Measurements from ENCODE around the gene FSCN2.

GRCh38 chr17:81519284-81520020 is 8.7 kb upstream of the FSCN2 start:
- TF ChIP-seq EZH2 (IDR thresholded peaks at IDR 0.05; ENCODE audit: low read length, missing control alignments), result no peak
- TF ChIP-seq CTCF (conservative IDR thresholded peaks at IDR 0.05 in 1 of 2, IDR thresholded peaks at IDR 0.05 in 1 of 2; ENCODE audit: low read depth in 1 of 2, low read length in 2 of 2), result peak in 1 of 2 donors; percentile 4

Data from fibroblast of lung (primary cell).